Urothelium cell line (cell line): ENCODE measurements around the gene GPD1L.
A peak's percentile ranks its signal among the peaks of the same experiment; 100 is the strongest.
"Not testable (repeated sequence)": the region's sequence is repeated elsewhere in the genome, so short reads cannot be mapped to it uniquely, and the experiment has no call there.

Source experiments
- DNase-seq: peaks from one replicate; pipeline ENCODE4 v3.0.0; 2011; ENCODE audit warnings: low spot score, mixed read lengths
- FAIRE-seq: peaks from 2 replicates; lab custom pipeline; 2011; peaks lifted over from hg19 to GRCh38; lab: Jason Lieb, UNC

The GPD1L gene

DNA sequence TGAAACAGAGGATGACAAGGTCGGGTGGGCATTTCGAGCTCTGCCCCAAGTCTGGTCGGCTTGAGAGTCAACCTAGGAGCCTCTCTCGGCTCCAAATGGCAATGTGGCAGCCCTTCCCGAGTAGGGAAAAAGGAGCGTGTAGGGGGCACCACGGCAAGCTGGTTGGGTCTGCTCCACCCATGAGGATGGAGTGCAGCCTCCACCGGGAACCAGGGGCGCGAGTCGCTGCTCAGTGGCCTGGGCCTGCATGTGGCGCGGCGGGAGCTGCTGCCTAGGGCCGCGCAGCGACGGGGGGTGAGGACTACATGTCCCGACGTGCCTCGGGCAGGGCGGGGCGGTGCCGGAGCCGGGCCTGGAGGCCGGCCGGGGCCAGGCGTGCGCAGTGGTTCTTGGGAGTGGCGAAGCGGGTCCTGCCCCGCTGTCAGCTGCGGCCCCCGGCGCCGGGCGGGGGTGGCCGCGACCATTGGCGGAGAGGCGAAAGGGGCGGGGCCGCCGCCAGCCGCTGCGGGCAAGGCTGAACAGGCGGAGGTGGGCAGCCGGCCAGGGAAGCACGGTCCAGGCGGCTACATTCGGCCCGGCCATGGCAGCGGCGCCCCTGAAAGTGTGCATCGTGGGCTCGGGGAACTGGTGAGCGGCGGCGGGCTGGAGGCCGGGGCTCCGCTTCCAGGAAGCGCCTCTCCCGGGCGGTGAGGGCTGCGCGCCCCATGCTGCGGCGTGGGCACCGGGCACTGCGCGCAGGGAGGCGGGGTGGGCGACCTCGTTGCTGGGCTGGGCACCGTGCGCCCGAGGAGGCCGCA is at the start of gene GPD1L:
GPD1L (plus strand) TSS at position 489 of the 797 bp plus-strand sequence; CDS start at position 581, 92 bp downstream.
- peak; percentile 98 for FAIRE-seq

DNA sequence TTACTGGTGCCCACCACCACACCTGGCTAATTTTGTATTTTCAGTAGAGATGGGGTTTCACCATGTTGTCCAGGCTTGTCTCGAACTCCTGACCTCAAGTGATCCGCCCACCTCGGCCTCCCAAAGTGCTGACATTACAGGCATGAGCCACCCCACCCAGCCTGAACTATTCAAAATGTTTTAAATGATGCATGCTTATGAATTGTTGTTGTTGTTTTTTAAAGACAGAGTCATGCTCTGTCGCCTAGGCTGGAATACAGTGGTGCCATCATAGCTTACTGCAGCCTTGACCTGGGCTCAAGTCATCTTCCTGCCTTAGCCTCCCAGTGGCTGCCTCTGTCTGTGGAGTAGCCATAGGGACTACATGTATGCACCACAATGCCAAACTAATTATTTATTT is 48.0 kb upstream of the GPD1L start:
- not testable (repeated sequence) for FAIRE-seq, DNase-seq

More for the DNA sequence above, at the start of gene GPD1L:
- peak; percentile 99 for DNase-seq

DNA sequence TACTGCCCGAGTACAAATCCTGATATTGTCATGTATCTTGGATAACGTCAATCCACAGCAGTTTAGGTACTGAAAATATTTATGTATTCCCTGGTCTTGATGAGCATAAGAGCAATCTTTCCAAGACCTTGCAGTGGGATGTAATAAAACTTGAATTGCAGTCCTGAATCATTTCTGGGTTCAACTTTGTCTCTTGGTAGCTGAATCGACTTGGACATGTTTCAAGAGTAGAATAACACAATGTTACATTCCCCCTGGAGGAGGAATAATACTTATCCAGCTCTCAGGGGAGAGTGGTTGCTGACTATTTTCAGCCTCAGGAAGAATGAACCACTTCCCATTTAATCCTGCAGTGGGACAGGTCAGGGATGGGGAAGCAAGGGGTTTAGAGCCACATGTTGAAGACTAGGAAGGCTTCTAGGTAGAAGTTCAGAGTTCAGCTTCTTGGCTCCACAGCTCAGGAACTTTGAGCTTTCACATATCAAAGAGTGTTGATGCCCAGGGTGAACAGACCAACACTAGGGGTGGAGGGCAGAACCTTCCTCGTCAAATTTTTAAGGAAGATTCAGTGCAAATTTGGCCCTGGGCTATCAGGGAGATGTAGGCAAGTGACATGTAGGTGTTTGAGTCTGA is 43.4 kb upstream of the GPD1L start:
- DNase-seq (no peak), FAIRE-seq (no peak)

DNA sequence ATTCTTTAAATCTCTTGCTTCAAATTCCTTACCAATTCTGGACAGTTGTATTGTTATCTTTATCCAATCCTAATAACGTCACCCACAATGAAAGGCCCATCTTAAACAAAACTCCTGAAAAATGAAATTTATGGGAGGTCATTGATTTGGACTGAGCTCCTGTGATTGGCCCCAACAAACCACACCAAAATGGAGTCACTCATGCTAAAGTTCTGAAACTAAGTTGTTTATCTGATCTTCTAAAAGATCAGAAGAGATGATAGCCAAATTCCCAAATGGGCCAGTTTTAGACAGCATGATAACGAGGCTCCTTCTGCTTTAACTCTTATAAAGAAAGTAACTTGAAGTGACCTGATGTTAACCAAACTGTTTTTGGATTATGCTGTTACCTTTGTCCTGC is 39.7 kb upstream of the GPD1L start:
- FAIRE-seq (no peak), DNase-seq (no peak)

DNA sequence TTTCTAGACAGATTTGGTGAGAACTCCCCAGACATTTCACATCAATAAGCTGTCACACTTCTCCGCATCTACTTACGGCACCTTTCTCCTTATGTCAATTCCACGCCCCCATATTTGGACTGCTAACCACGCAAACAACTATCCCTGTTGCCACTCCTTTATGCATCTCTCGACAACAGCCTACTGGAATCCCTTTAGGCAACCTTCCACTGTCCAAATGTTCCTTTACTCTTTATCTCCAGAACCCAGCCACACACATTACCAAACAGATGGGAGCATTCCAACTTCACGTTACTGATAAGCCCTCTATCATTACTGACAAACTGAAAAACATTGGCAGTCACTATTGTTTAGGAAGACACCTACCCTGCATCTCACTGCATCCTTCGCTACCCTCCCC is 32.2 kb upstream of the GPD1L start:
- FAIRE-seq: not testable (repeated sequence)

DNA sequence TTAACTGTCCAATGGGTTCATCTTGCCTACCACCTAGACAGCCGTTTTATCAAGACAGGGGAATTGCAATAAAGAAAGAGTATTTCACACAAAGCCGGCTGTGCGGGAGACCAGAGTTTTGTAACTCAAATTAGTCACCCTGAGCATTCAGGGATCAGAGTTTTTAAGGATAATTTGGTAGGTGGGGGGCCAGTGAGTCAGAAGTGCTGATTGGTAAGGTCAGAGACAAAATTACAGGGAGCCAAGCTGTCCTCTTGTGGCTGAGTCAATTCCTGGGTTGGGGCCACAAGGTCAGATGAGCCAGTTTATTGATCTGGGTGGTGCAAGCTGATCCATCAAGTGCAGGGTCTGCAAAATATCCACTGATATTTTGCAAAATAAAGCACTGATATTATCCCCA is 29.9 kb upstream of the GPD1L start:
- FAIRE-seq (no peak), DNase-seq (no peak)

More for the DNA sequence above, 32.2 kb upstream of the GPD1L start:
- DNase-seq: not testable (repeated sequence)

DNA sequence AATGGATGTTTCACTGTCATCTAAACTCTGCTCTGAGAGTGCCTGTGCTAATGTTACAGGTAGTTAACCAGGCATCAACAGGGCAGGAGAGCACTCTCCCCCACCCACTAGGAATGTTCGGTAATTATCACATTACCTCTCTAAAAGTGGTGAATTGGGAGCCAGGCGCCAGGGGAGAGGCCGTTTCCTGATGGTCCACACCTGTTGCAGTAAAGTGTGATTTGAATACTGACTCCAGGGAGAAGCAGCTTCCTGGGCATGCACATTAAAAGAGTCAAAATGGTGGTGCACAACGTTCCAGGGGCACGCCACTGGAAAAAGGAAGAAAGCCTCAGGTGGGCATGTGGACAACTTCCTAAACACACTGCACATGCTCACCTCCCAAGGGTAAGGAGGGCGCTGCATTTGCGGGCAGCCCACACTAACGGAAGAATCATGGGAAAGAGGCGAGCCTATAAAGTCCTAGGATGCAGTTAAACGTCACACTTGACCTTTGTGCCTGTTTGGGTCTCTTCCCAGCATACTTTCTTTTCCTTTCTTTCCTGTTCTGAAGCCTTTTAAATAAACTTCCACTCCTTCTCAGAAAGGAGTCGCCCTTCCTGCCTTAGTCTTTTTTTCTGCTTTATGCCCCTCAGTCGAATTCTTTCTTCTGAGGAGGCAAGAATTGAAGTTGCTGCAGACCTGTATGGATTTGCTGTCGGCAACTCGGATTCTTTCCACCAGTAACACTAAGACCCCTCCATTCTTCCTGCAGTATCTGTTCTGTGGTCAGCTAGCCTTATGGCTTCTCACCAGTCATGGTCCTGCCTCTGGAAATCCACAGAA is 28.9 kb upstream of the GPD1L start:
- DNase-seq: no peak
- FAIRE-seq: no peak

DNA sequence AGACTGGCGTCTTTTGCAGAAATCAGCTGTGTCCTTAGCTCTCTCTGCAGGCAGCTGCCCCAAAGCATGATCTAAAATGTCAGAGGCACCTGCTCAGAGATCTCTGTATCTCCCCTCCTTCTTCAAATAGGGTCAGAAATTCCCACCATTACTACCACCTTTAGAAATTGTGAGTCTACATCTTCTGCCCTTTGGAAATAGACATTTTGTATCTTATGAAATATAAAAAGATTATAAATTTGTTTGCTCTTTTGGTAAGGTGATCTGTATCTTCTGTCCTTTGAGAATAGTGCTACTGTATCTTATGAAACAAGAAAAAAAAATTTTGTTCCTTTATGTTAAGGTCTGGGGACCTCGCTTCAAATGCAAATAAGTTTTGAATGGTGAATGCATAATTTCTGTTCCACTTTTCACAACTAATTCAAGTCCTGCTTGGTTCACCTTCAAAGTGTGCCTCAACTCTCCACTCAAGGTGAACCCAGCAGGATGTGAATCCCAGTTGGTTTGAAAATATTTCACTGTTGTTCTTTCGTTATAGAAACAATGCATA is 28.3 kb upstream of the GPD1L start:
- FAIRE-seq (no peak), DNase-seq (no peak)

DNA sequence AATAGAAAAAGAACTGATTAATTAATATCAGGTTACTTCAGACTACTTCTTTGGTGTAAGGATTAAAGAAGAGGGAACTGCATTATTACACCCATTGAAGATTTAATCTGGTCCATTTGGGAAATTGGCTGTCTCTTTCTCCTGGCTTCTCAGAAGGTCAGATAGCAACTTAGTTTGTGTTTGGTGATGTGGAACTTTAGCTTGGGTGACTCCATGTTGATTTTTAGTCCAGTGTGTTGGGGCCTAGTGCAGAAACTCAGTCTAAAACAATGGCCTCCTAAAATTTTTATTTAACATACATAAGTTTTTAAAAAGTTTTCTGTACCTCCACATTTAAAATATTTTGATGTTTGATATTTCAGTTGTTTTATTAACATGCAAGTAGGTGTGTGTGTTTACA is 27.6 kb upstream of the GPD1L start:
- DNase-seq (no peak), FAIRE-seq (no peak)

DNA sequence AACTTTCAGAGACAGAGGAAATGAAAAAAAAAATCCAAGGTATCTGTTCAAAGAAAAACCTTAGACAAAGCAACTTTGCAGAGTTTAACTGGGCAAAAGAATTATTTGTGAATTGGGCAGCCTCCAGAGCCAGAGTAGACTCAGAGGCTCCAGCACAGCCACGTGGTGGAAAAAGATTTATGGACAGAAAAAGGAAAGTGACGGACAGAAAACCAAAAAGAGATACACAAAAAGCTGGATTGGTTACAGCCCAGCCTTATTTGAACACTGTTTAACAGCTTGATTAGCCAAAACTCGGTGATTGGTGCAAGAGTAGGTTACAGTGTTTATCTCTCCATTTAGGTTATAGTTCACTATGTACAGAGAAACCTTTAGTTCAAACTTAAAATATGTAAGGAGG is 23.7 kb upstream of the GPD1L start:
- FAIRE-seq: no peak
- DNase-seq: no peak

DNA sequence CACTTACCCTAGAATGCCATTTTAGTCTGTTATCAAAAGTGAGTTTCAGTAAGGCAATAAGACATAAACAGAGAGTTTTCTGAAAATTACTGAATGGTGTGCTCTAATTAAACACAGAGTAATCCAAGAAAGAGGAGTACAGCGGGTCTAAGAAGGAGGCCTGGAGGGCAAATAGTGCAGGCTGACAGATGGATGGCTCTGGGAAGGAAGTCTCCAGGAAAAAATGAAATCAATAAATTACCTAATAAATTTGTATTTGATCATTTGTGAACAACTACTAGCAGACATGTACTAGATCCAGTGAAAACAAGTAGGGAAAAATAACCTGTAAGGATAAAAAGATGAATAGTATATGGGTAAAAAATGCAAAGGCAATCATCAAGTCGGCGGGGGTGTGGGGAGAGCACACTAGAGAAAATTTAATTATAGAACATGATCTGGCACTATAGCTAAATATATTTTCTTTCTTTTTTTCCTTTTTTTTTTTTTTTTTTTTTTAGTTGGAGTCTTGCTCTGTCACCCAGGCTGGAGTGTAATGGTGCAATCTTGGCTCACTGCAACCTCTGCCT is 22.6 kb upstream of the GPD1L start:
- no peak for DNase-seq
- no peak for FAIRE-seq

DNA sequence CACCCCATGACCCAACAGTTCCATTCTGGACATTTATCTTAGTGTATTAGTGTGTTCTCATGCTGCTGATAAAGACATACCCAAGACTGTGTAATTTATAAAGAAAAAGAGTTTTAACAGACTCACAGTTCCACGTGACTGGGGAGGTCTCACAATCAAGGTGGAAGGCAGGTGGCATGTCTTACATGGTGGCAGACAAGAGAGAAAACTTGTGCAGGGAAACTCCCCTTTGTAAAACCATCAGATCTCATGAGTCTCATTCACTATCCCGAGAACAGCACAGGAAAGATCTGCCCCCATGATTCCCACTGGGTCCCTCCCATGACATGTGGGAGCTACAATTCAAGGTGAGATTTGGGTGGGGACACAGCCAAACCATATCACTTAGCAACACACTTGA is 21.6 kb upstream of the GPD1L start:
- DNase-seq (no peak), FAIRE-seq (no peak)

DNA sequence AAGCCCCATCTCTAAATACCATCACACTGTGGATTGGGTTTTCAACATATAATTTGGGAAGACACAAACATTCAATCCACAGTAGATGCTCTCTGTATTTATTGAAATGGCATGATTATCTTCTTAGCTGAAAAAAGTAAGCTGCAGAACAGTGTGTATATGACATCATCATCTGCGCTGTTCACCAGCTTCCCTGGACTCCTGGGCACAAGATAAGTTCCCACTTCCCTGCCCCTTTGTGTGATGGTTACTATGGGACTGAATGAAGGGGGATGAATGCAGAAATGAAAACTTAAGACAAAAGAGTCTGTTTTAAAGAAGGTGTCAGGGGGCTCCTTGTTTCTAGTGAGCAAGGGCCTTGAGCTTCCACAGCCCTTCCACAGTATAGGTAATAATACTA is 20.0 kb upstream of the GPD1L start:
- DNase-seq (no peak), FAIRE-seq (no peak)

DNA sequence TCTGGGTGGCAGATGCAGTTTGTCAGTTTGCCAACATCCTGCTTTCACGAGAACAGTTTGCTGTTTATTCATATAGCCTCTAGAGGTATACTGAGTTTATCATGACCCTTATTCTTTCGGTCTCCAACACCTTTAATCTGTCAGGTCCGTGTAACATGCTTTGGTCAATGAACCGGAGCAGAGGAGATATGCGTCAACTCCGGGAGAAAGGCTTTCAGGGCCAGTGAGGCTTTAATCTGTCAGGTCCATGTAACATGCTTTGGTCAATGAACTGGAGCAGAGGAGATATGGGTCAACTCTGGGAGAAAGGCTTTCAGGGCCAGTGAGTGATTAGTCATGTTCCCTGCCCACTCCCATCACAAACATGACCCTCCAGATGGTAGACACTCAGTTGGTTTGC is 16.9 kb upstream of the GPD1L start:
- DNase-seq (no peak), FAIRE-seq (no peak)

DNA sequence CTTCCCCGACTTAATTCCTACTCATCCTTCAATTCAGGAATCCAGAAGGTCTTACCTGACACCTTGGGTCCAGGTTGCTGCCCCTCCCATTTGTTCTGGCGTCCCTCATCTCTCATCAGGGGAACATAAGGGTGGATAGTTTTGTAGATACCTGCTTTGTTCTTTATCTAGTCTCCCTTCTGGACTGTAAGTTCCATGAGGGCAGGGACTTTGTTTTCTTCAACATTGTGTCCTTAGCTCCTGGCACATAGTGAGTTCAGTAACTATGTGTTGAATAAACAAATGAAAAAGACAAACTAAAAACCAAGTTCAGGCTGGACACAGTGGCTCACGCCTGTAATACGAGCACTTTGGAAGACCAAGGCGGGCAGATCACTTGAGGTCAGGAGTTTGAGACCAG is 13.2 kb upstream of the GPD1L start:
- no peak for FAIRE-seq
- no peak for DNase-seq

DNA sequence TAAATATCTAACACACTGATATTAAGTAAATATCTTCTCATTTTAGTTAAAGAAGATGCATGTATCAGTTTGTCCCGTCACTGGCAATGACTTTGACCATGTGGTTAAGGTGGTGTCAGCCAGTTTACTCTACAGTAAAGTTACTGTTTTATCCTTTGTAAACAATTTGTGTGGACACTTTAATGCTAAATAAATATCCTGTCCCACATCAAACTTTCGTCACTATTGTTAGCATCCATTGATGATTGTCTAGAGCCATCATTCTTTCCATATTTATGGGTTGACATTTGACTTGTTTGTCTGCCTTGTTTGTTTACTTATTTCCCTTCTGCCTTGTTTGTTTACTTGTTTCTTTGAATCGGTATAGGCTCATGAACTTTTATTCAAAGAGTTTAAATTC is 11.0 kb upstream of the GPD1L start:
- no peak for FAIRE-seq
- DNase-seq: no peak

DNA sequence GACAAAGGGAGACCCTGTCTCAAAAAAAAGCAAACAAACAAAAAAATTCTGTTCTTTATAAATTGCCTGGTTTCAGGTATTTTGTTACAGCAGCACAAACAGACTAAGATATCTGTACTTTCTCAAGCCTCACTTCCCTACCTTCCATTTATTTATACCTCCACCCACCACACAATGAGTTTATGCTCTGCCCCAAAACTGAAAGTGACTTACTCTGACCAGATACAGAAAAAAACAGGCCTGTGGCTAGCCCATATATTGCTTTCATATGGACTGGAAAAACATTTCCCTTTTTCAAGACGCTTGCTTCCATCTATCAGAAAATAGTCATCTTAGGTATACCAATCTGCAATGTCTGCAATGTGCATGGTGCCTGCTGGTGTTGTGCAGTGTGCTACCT is 8.7 kb upstream of the GPD1L start:
- no peak for DNase-seq
- no peak for FAIRE-seq

DNA sequence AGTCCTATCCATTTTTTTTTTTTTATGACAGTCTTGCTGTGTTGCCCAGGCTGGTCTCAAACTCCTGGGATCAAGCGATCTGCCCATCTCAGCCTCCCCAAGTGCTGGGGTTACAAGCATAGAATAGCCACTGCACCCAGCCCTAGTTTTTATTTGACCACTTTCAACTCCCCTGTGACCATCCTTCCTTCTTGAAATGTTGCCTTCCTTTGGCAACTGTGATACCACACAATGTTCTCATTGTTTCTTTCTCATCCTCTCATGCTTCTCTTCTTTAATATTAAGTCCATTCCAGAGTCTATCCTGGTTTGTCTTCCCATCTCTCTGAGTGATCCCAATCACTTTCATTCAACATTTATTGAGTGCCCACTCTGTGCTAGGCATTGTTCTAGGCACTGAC is 7.9 kb upstream of the GPD1L start:
- DNase-seq (no peak), FAIRE-seq (no peak)

DNA sequence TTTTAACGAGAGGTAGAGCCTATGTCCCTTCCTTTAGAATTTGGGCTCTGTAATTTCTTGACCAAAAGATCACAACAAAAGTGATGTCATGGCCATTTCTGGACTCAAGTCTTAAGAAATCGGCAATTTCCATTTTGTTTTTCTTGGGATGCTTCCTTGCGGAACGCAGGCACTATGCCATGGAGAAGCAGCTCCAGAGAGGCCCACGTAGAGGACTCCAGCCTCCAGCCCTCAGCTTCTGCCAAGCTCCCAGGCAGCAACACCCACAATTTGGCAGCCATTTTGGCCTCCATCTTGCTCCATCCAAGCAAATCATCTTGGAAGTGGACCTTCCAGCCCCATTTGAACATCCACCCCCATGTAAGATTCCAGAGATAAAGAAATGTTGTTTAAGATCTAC is 6.0 kb upstream of the GPD1L start:
- DNase-seq (no peak), FAIRE-seq (no peak)

DNA sequence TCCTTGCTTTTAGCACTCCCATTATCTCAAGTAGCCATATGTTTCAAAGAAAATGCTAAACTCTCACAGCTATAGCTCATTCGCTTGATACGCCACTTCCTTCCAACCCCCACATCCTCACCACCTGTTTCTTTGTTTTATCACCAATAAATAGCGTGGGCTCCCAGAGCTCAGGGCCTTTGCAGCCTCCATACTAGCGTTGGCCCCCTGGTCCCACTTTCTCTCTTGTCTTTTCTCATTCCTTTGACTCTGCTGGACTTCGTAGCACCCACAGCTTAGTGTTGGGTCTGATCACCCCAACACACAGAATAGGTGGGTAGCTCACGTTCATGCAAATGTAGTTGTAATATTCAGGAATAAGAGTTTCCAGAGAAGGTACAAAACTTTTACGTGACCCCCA is 4.1 kb upstream of the GPD1L start:
- FAIRE-seq (no peak), DNase-seq (no peak)

DNA sequence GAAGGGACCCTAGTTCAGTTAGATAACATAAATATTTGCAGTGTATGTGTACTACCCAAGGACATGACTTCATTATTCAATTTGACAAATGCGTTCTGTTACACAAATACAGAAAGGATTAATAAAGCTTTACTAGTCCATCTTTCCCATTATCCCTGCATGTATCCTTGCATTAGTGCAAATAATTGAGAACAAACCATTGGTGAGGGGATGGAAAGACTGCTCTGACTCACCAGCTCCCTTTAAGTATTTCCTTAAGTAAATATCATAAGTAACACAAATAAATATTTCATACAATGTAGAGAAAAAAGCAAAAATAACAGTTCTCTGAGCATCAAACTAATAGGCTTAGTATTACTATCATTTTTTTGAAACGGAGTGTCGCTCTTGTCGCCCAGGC is 1.9 kb upstream of the GPD1L start:
- FAIRE-seq (no peak), DNase-seq (no peak)
